A204.1 (cell line): Measurements from ENCODE around the gene PDCD7.
"Not testable (repeated sequence)": the region's sequence is repeated elsewhere in the genome, so short reads cannot be mapped to it uniquely, and the experiment has no call there.

ENCODE experiments used
- FAIRE-seq: peaks from 2 replicates; lab custom pipeline; 2012; peaks lifted over from hg19 to GRCh38; lab: Jason Lieb, UNC

PDCD7 gene

GRCh38 chr15:65133548-65134200 is at the start of gene PDCD7:
Gene PDCD7 (minus strand): TSS chr15:65133808. CDS start chr15:65133781, 27 bp downstream.
- FAIRE-seq, result peak; percentile 30

- FAIRE-seq, result no peak
Observed at GRCh38 chr15:65182538-65182937, 48.9 kb upstream of the PDCD7 start.

GRCh38 chr15:65181582-65182353 is 48.2 kb upstream of the PDCD7 start:
- FAIRE-seq, result not testable (repeated sequence)

GRCh38 chr15:65180167-65180566 is 46.6 kb upstream of the PDCD7 start:
- FAIRE-seq, result no peak

- FAIRE-seq, result no peak
Observed at GRCh38 chr15:65177901-65178300, 44.3 kb upstream of the PDCD7 start.

- FAIRE-seq, result no peak
Observed at GRCh38 chr15:65176056-65176455, 42.4 kb upstream of the PDCD7 start.

- FAIRE-seq, result no peak
Observed at GRCh38 chr15:65175511-65175910, 41.9 kb upstream of the PDCD7 start.

GRCh38 chr15:65174509-65174908 is 40.9 kb upstream of the PDCD7 start:
- FAIRE-seq, result no peak

- no peak for FAIRE-seq
Observed at GRCh38 chr15:65172531-65172930, 38.9 kb upstream of the PDCD7 start.

GRCh38 chr15:65171428-65171827 is 37.8 kb upstream of the PDCD7 start:
- no peak for FAIRE-seq

- FAIRE-seq, result no peak
Observed at GRCh38 chr15:65165875-65166274, 32.3 kb upstream of the PDCD7 start.

- no peak for FAIRE-seq
Observed at GRCh38 chr15:65164139-65164538, 30.5 kb upstream of the PDCD7 start.

GRCh38 chr15:65163041-65163440 is 29.4 kb upstream of the PDCD7 start:
- FAIRE-seq, result no peak

- no peak for FAIRE-seq
Observed at GRCh38 chr15:65156692-65157091, 23.1 kb upstream of the PDCD7 start.

- no peak for FAIRE-seq
Observed at GRCh38 chr15:65154720-65155119, 21.1 kb upstream of the PDCD7 start.

- no peak for FAIRE-seq
Observed at GRCh38 chr15:65147902-65148301, 14.3 kb upstream of the PDCD7 start.

GRCh38 chr15:65146438-65146837 is 12.8 kb upstream of the PDCD7 start:
- FAIRE-seq, result no peak

- not testable (repeated sequence) for FAIRE-seq
Observed at GRCh38 chr15:65138631-65139030, 5.0 kb upstream of the PDCD7 start.

GRCh38 chr15:65137893-65138292 is 4.3 kb upstream of the PDCD7 start:
- not testable (repeated sequence) for FAIRE-seq

GRCh38 chr15:65137089-65137488 is 3.5 kb upstream of the PDCD7 start:
- not testable (repeated sequence) for FAIRE-seq

- no peak for FAIRE-seq
Observed at GRCh38 chr15:65134538-65134937, 930 bp upstream of the PDCD7 start.

GRCh38 chr15:65132878-65133547 is 595 bp downstream of the PDCD7 start:
- no peak for FAIRE-seq

GRCh38 chr15:65130941-65131340 is 2.7 kb downstream of the PDCD7 start:
- FAIRE-seq, result no peak
